GM12878 (cell line): Measurements from ENCODE around the gene MAN1A1. TPM values are rescaled to one million over a fixed set of nuclear protein-coding genes. Genes with fewer than 3 reads are reported as not detected.

ENCODE experiments used
- BHLHE40 ChIP-seq, 2 experiments: fragments of 450-650 bp in 1 of 2; IDR thresholded peaks; 2 replicates each; pipeline ENCODE4 v1.6.1; 2011 to 2017; ENCODE audit warnings: low read depth in 2 of 2, borderline replicate concordance in 1 of 2, improper control_type of control experiment in 1 of 2, low read length in 1 of 2, mild to moderate bottlenecking in 1 of 2
- FOXM1 ChIP-seq: IDR thresholded peaks from 2 replicates; pipeline ENCODE4 v1.6.1; 2012; ENCODE audit warnings: low read depth, mild to moderate bottlenecking, inconsistent platforms, low read length, moderate library complexity
- HCFC1 ChIP-seq: fragments of 150-350 bp; IDR thresholded peaks from 2 replicates; pipeline ENCODE4 v1.6.1; 2014; ENCODE audit warnings: low read length
- HDAC2 ChIP-seq: fragments of 200-600 bp; sonication (generic); IDR thresholded peaks from 2 replicates; pipeline ENCODE4 v1.6.1; 2017
- HDAC6 ChIP-seq: fragments of 200-600 bp; sonication (generic); IDR thresholded peaks from one replicate; pipeline ENCODE4 v1.8.0; 2017; ENCODE audit warnings: antibody characterized with exemption; ENCODE audit not compliant: unreplicated experiment
- IKZF1 ChIP-seq: fragments of 450-650 bp; conservative IDR thresholded peaks from 2 replicates; pipeline ENCODE4 v1.6.1; 2017; ENCODE audit warnings: antibody characterized with exemption, mild to moderate bottlenecking
- LARP7 ChIP-seq: fragments of 450-650 bp; IDR thresholded peaks from 2 replicates; pipeline ENCODE4 v1.6.1; 2017; ENCODE audit warnings: mild to moderate bottlenecking
- NFXL1 ChIP-seq: fragments of 450-650 bp; IDR thresholded peaks from 2 replicates; pipeline ENCODE4 v1.6.1; 2017; ENCODE audit warnings: antibody characterized with exemption, mild to moderate bottlenecking, borderline replicate concordance
- NR2C1 ChIP-seq: fragments of 450-650 bp; IDR thresholded peaks from 2 replicates; pipeline ENCODE4 v1.6.1; 2017; ENCODE audit warnings: antibody characterized with exemption, mild to moderate bottlenecking, moderate library complexity
- PAX8 ChIP-seq: fragments of 450-650 bp; IDR thresholded peaks from 2 replicates; pipeline ENCODE4 v1.6.1; 2017; ENCODE audit warnings: mild to moderate bottlenecking, moderate library complexity
- POLR2A ChIP-seq: IDR thresholded peaks from 2 replicates; pipeline ENCODE4 v1.6.1; 2011; ENCODE audit warnings: low read depth, mild to moderate bottlenecking, low read length
- POU2F2 ChIP-seq: IDR thresholded peaks from 3 replicates; pipeline ENCODE4 v1.6.1; 2011; ENCODE audit warnings: low read depth, mild to moderate bottlenecking, low read length, borderline replicate concordance
- SREBF2 ChIP-seq: IDR thresholded peaks from 2 replicates; pipeline ENCODE4 v1.6.1; 2012; ENCODE audit warnings: mild to moderate bottlenecking, low read length
- ZNF274 ChIP-seq: IDR thresholded peaks from one replicate; pipeline ENCODE4 v1.8.0; 2011; ENCODE audit not compliant: insufficient read length, insufficient read depth
- polyA plus RNA-seq, 11 experiments: library from polyadenylated mRNA; depleted of rRNA in 4 of 11; unstranded in 6 of 11; stranded (reverse) in 5 of 11; fragments of >200 nt; fragmentation: Nextera tagmentation in 4 of 11; fragmentation: Illumina TruSeq in 1 of 11; extraction: Ambion mirVana in 4 of 11; extraction: Trizol in 1 of 11; gene quantifications; 1 replicate in 1 of 11; 2 replicates in 10 of 11; pipeline versions ENCODE4 v1.2.1 to v1.2.3, GENCODE V29; 2011 to 2016; ENCODE audit warnings: inconsistent platforms in 2 of 11, missing spikeins in 2 of 11, low read depth in 1 of 11
- total RNA-seq, 4 experiments: library from RNA; depleted of rRNA in 3 of 4; stranded (reverse); fragments of >200 nt in 3 of 4; fragmentation: Illumina TruSeq in 1 of 4; extraction: Trizol in 1 of 4; gene quantifications; 2 replicates each; pipeline versions ENCODE4 v1.2.1 to v1.2.3, GENCODE V29; 2013 to 2021
- TF ChIP-seq, protein P1 (sequence below): fragments of 450-650 bp; formaldehyde crosslinking; IDR thresholded peaks from 2 replicates; pipeline ENCODE4 v1.4.0; 2022; ENCODE audit warnings: mild to moderate bottlenecking, moderate library complexity
- TF ChIP-seq, protein P2 (sequence below): fragments of 450-650 bp; IDR thresholded peaks from 2 replicates; pipeline ENCODE4 v1.6.1; 2018; ENCODE audit warnings: mild to moderate bottlenecking, low read depth, moderate library complexity; ENCODE audit not compliant: partially characterized antibody
- TF ChIP-seq, protein P3 (sequence below): fragments of 450-650 bp; IDR thresholded peaks from 2 replicates; pipeline ENCODE4 v1.6.1; 2017; ENCODE audit warnings: borderline replicate concordance
- TF ChIP-seq, protein P4 (sequence below): fragments of 450-650 bp; IDR thresholded peaks from 2 replicates; pipeline ENCODE4 v1.6.1; 2014; ENCODE audit warnings: mild to moderate bottlenecking
- TF ChIP-seq, protein P5 (sequence below): IDR thresholded peaks from 2 replicates; pipeline ENCODE4 v1.6.1; 2012; ENCODE audit warnings: low read depth, low read length, improper control_type of control experiment
- TF ChIP-seq, protein P6 (sequence below): IDR thresholded peaks from 2 replicates; pipeline ENCODE4 v1.6.1; 2011; ENCODE audit warnings: low read depth, mild to moderate bottlenecking, low read length, moderate library complexity, borderline replicate concordance; ENCODE audit errors: extremely low read depth

Gene MAN1A1
- total and polyA plus RNA-seq, 10 of the 15 experiments (the other 5 are each of a cell fraction or from before 2014, with no cell fraction given) = 5.4 to 28.1 (median 19.5) TPM

DNA sequence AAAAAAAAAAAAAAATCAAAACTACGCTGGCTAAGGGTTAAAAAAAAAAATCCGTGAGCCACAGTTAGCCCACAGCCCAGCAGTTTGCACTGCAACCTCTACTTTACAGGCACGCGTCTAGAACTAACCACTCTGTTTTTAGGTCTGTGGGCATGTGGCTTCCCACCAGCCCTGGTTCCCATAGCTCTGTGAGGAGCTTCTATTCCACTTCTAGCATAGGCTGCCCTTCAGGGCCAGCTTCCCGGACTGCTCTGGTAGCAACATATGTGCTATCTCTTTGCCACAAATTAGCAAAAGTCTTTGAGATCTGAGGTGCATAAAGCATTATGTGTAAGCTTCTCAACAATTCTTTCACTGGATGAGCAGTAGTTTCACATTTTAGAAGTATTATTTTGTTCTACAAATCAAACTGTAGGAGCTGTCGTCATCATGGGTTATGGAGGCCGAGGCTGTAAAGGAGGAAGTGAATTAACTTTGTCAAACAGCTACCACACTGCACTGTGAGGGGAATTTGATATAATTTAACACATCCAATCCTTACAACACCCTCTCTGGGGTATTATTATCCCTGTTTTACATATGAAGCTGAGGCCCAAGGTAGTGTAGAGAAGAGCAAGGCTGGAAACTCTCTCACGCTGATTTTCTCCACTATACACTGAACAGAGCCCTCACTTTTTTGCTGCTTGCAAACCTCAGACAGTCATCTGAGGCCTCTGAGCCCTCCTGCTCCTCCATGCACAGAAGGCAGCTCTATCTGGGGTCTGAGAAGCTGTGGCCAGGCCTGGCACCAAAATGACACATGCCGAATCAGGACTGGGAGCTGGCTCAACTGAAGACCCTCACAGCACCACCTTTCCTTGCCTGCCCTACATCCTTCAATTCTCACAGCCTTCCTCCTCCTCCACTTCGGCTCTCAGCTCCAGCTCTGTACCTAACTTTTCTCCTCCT is 35.4 kb downstream of the MAN1A1 start (continued):
- TF ChIP-seq, protein P1, sequence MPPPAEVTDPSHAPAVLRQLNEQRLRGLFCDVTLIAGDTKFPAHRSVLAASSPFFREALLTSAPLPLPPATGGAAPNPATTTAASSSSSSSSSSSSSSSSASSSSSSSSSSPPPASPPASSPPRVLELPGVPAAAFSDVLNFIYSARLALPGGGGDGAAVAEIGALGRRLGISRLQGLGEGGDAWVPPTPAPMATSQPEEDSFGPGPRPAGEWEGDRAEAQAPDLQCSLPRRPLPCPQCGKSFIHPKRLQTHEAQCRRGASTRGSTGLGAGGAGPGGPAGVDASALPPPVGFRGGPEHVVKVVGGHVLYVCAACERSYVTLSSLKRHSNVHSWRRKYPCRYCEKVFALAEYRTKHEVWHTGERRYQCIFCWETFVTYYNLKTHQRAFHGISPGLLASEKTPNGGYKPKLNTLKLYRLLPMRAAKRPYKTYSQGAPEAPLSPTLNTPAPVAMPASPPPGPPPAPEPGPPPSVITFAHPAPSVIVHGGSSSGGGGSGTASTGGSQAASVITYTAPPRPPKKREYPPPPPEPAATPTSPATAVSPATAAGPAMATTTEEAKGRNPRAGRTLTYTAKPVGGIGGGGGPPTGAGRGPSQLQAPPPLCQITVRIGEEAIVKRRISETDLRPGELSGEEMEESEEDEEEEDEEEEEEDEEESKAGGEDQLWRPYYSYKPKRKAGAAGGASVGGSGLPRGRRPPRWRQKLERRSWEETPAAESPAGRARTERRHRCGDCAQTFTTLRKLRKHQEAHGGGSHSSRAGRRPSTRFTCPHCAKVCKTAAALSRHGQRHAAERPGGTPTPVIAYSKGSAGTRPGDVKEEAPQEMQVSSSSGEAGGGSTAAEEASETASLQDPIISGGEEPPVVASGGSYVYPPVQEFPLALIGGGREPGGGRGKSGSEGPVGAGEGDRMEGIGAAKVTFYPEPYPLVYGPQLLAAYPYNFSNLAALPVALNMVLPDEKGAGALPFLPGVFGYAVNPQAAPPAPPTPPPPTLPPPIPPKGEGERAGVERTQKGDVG (CRISPR knock-in tag) = no peak
- TF ChIP-seq HDAC6 = no peak
- TF ChIP-seq HCFC1 = no peak
- peak; percentile 44; the same call in 1 of the 2 replicates for TF ChIP-seq LARP7
- TF ChIP-seq, protein P2, sequence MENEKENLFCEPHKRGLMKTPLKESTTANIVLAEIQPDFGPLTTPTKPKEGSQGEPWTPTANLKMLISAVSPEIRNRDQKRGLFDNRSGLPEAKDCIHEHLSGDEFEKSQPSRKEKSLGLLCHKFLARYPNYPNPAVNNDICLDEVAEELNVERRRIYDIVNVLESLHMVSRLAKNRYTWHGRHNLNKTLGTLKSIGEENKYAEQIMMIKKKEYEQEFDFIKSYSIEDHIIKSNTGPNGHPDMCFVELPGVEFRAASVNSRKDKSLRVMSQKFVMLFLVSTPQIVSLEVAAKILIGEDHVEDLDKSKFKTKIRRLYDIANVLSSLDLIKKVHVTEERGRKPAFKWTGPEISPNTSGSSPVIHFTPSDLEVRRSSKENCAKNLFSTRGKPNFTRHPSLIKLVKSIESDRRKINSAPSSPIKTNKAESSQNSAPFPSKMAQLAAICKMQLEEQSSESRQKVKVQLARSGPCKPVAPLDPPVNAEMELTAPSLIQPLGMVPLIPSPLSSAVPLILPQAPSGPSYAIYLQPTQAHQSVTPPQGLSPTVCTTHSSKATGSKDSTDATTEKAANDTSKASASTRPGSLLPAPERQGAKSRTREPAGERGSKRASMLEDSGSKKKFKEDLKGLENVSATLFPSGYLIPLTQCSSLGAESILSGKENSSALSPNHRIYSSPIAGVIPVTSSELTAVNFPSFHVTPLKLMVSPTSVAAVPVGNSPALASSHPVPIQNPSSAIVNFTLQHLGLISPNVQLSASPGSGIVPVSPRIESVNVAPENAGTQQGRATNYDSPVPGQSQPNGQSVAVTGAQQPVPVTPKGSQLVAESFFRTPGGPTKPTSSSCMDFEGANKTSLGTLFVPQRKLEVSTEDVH = no peak
- TF ChIP-seq, protein P3, sequence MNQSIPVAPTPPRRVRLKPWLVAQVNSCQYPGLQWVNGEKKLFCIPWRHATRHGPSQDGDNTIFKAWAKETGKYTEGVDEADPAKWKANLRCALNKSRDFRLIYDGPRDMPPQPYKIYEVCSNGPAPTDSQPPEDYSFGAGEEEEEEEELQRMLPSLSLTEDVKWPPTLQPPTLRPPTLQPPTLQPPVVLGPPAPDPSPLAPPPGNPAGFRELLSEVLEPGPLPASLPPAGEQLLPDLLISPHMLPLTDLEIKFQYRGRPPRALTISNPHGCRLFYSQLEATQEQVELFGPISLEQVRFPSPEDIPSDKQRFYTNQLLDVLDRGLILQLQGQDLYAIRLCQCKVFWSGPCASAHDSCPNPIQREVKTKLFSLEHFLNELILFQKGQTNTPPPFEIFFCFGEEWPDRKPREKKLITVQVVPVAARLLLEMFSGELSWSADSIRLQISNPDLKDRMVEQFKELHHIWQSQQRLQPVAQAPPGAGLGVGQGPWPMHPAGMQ = no peak
- TF ChIP-seq, protein P4, sequence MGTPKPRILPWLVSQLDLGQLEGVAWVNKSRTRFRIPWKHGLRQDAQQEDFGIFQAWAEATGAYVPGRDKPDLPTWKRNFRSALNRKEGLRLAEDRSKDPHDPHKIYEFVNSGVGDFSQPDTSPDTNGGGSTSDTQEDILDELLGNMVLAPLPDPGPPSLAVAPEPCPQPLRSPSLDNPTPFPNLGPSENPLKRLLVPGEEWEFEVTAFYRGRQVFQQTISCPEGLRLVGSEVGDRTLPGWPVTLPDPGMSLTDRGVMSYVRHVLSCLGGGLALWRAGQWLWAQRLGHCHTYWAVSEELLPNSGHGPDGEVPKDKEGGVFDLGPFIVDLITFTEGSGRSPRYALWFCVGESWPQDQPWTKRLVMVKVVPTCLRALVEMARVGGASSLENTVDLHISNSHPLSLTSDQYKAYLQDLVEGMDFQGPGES = no peak
- TF ChIP-seq ZNF274 = no peak
- TF ChIP-seq BHLHE40 (IDR thresholded peaks at IDR 0.05; ENCODE audit: borderline replicate concordance in 1 of 2, low read depth in 2 of 2, low read length in 1 of 2) = peak; percentile 88 to 92
- TF ChIP-seq NR2C1 = no peak
- TF ChIP-seq POLR2A = peak; percentile 46; the same call in 1 of the 2 replicates
- TF ChIP-seq HDAC2 = no peak
- TF ChIP-seq FOXM1 = no peak
- peak; percentile 23; the same call in 1 of the 2 replicates for TF ChIP-seq IKZF1
- TF ChIP-seq POU2F2 = peak; percentile 39; the same call in 1 of the 3 replicates
- TF ChIP-seq, protein P5, sequence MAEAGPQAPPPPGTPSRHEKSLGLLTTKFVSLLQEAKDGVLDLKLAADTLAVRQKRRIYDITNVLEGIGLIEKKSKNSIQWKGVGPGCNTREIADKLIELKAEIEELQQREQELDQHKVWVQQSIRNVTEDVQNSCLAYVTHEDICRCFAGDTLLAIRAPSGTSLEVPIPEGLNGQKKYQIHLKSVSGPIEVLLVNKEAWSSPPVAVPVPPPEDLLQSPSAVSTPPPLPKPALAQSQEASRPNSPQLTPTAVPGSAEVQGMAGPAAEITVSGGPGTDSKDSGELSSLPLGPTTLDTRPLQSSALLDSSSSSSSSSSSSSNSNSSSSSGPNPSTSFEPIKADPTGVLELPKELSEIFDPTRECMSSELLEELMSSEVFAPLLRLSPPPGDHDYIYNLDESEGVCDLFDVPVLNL = no peak
- TF ChIP-seq, protein P6, sequence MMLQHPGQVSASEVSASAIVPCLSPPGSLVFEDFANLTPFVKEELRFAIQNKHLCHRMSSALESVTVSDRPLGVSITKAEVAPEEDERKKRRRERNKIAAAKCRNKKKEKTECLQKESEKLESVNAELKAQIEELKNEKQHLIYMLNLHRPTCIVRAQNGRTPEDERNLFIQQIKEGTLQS = no peak
- TF ChIP-seq PAX8 = no peak
- TF ChIP-seq NFXL1 = no peak
- no peak for TF ChIP-seq SREBF2
